Hepatic stellate cell (primary cell): ENCODE results near the gene TOX3.

ENCODE experiments used
- DNase-seq: peaks from one replicate; pipeline ENCODE4 v3.0.0; 2011; ENCODE audit warnings: low spot score

TOX3 gene

GRCh38 chr16:52492789-52493357 is 54.1 kb downstream of the TOX3 start:
- DNase-seq = no peak

GRCh38 chr16:52491216-52491615 is 55.7 kb downstream of the TOX3 start:
- DNase-seq = no peak

- DNase-seq = no peak
Measured at GRCh38 chr16:52489894-52490293, 57.0 kb downstream of the TOX3 start.

GRCh38 chr16:52488837-52489289 is 58.1 kb downstream of the TOX3 start:
- DNase-seq = no peak

GRCh38 chr16:52487849-52488457 is 59.0 kb downstream of the TOX3 start:
- DNase-seq = no peak

- no peak for DNase-seq
Measured at GRCh38 chr16:52480237-52480636, 66.7 kb downstream of the TOX3 start.

GRCh38 chr16:52476111-52476510 is 70.8 kb downstream of the TOX3 start:
- DNase-seq = no peak

- DNase-seq = no peak
Measured at GRCh38 chr16:52474679-52475078, 72.3 kb downstream of the TOX3 start.

GRCh38 chr16:52473096-52473495 is 73.8 kb downstream of the TOX3 start:
- DNase-seq = no peak

- DNase-seq = no peak
Measured at GRCh38 chr16:52471650-52472370, 75.1 kb downstream of the TOX3 start.

- no peak for DNase-seq
Measured at GRCh38 chr16:52470585-52470984, 76.4 kb downstream of the TOX3 start.

- DNase-seq = no peak
Measured at GRCh38 chr16:52469775-52470174, 77.2 kb downstream of the TOX3 start.

- DNase-seq = no peak
Measured at GRCh38 chr16:52469091-52469490, 77.9 kb downstream of the TOX3 start.

GRCh38 chr16:52467753-52468152 is 79.2 kb downstream of the TOX3 start:
- no peak for DNase-seq

GRCh38 chr16:52466994-52467393 is 79.9 kb downstream of the TOX3 start:
- no peak for DNase-seq

GRCh38 chr16:52465711-52466267 is 81.2 kb downstream of the TOX3 start:
- DNase-seq = no peak

GRCh38 chr16:52463904-52464303 is 83.0 kb downstream of the TOX3 start:
- DNase-seq = no peak

GRCh38 chr16:52462816-52463215 is 84.1 kb downstream of the TOX3 start:
- DNase-seq = no peak

- DNase-seq = no peak
Measured at GRCh38 chr16:52460639-52461178, 86.2 kb downstream of the TOX3 start.

GRCh38 chr16:52456368-52456767 is 90.6 kb downstream of the TOX3 start:
- DNase-seq = no peak

GRCh38 chr16:52455549-52456277 is 91.2 kb downstream of the TOX3 start:
- no peak for DNase-seq

- DNase-seq = no peak
Measured at GRCh38 chr16:52453644-52454043, 93.3 kb downstream of the TOX3 start.
